ENCODE measurements around the gene ARFIP1.

ARFIP1 gene

DNA sequence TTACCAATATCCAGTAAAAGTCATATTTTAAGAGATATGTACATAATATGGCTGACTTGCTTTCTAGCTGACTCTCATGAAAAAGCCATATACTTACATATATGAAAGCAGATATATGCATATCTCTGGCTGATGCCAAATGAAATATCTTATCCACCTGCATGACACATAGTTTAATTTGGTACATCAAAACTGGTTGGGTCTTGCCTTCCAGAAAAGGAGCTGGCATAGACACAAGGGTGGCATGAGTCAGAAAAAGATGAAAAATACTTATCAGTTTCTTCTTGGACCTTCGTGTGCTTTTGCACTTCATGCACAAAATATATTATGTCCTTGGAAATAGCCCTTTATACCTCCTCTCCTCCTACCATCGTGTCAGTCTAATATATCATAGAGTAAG lies 32.3 kb upstream of the ARFIP1 start (continued):
- TF ChIP-seq ZBTB10 (tag by site-specific recombination; IDR thresholded peaks at IDR 0.05) (no peak), ZNF837 (tag by site-specific recombination; IDR thresholded peaks at IDR 0.05) (no peak), KLF8 (tag by site-specific recombination; IDR thresholded peaks at IDR 0.05) (no peak), ZNF280D (tag by site-specific recombination; IDR thresholded peaks at IDR 0.05) (no peak), ZXDB (tag by site-specific recombination; IDR thresholded peaks at IDR 0.05) (no peak), ZNF624 (tag by site-specific recombination; IDR thresholded peaks at IDR 0.05) (no peak), ZNF843 (tag by site-specific recombination; IDR thresholded peaks at IDR 0.05) (no peak), ZNF341 (tag by site-specific recombination; IDR thresholded peaks at IDR 0.05; ENCODE audit: low read depth) (no peak), PRDM10 (tag by site-specific recombination; IDR thresholded peaks at IDR 0.05) (no peak)
- TF ChIP-seq, protein P1, sequence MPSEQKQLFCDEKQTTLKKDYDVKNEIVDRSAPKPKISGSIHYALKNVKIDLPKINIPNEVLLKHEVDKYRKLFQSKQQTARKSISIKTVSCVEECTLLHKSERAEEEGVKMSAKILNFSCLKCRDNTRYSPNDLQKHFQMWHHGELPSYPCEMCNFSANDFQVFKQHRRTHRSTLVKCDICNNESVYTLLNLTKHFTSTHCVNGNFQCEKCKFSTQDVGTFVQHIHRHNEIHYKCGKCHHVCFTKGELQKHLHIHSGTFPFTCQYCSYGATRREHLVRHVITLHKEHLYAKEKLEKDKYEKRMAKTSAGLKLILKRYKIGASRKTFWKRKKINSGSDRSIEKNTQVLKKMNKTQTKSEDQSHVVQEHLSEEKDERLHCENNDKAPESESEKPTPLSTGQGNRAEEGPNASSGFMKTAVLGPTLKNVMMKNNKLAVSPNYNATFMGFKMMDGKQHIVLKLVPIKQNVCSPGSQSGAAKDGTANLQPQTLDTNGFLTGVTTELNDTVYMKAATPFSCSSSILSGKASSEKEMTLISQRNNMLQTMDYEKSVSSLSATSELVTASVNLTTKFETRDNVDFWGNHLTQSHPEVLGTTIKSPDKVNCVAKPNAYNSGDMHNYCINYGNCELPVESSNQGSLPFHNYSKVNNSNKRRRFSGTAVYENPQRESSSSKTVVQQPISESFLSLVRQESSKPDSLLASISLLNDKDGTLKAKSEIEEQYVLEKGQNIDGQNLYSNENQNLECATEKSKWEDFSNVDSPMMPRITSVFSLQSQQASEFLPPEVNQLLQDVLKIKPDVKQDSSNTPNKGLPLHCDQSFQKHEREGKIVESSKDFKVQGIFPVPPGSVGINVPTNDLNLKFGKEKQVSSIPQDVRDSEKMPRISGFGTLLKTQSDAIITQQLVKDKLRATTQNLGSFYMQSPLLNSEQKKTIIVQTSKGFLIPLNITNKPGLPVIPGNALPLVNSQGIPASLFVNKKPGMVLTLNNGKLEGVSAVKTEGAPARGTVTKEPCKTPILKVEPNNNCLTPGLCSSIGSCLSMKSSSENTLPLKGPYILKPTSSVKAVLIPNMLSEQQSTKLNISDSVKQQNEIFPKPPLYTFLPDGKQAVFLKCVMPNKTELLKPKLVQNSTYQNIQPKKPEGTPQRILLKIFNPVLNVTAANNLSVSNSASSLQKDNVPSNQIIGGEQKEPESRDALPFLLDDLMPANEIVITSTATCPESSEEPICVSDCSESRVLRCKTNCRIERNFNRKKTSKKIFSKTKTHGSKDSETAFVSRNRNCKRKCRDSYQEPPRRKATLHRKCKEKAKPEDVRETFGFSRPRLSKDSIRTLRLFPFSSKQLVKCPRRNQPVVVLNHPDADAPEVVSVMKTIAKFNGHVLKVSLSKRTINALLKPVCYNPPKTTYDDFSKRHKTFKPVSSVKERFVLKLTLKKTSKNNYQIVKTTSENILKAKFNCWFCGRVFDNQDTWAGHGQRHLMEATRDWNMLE (tag by site-specific recombination; conservative IDR thresholded peaks at IDR 0.05; ENCODE audit: low read depth): no peak

GRCh38 chr4:152748619-152749018 lies 31.1 kb upstream of the ARFIP1 start:
- no peaks in the 10 kb centered on the region for H3K36me3 ChIP-seq (ENCODE audit: control insufficient read depth in 2 of 2, insufficient read depth in 1 of 2, low read length in 2 of 2)
- no peak overlapping the region for H3K4me3 ChIP-seq (ENCODE audit: low read depth, low read length)
- H3K27ac ChIP-seq (ENCODE audit: extremely low read depth, low read depth, low read length): no peak overlapping the region
- no peaks in the 10 kb centered on the region for H3K4me1 ChIP-seq (ENCODE audit: control insufficient read depth, insufficient read depth, low read length)
- no peaks in the 10 kb centered on the region for H3K9me3 ChIP-seq (ENCODE audit: control insufficient read depth, insufficient read depth, low read depth, low read length)
- ChIA-PET POLR2A (no interaction called here), CTCF (interaction anchor here (0.7 kb wide), 1 partner anchor 1615 kb away, joined by 3 read pairs; no protein-coding TSS in a partner anchor)
- no peak for TF ChIP-seq SALL2 (tag by site-specific recombination; IDR thresholded peaks at IDR 0.05; ENCODE audit: borderline replicate concordance)
- no peak for TF ChIP-seq ZSCAN30 (tag by site-specific recombination; IDR thresholded peaks at IDR 0.05)
- no peak for TF ChIP-seq ZNF645 (tag by site-specific recombination; IDR thresholded peaks at IDR 0.05)
- no peak for TF ChIP-seq MEIS1 (CRISPR knock-in tag; IDR thresholded peaks at IDR 0.05; ENCODE audit: borderline replicate concordance)
- TF ChIP-seq, protein P2, sequence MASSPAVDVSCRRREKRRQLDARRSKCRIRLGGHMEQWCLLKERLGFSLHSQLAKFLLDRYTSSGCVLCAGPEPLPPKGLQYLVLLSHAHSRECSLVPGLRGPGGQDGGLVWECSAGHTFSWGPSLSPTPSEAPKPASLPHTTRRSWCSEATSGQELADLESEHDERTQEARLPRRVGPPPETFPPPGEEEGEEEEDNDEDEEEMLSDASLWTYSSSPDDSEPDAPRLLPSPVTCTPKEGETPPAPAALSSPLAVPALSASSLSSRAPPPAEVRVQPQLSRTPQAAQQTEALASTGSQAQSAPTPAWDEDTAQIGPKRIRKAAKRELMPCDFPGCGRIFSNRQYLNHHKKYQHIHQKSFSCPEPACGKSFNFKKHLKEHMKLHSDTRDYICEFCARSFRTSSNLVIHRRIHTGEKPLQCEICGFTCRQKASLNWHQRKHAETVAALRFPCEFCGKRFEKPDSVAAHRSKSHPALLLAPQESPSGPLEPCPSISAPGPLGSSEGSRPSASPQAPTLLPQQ (tag by site-specific recombination; IDR thresholded peaks at IDR 0.05): no peak
- TF ChIP-seq, protein P3, sequence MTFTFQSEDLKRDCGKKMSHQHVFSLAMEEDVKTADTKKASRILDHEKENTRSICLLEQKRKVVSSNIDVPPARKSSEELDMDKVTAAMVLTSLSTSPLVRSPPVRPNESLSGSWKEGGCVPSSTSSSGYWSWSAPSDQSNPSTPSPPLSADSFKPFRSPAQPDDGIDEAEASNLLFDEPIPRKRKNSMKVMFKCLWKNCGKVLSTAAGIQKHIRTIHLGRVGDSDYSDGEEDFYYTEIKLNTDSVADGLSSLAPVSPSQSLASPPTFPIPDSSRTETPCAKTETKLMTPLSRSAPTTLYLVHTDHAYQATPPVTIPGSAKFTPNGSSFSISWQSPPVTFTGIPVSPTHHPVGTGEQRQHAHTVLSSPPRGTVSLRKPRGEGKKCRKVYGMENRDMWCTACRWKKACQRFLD (tag by site-specific recombination; IDR thresholded peaks at IDR 0.05): no peak
- no peak for TF ChIP-seq IKZF3 (tag by site-specific recombination; IDR thresholded peaks at IDR 0.05)
